ENCODE results near the gene EFCAB6. TPM values are rescaled to one million over a fixed set of nuclear protein-coding genes. Genes with fewer than 3 reads are reported as not detected.

Gene EFCAB6
- total RNA-seq, 1 donor from 2014 or later, result 7.0 TPM

- Mint-ChIP-seq H3K4me3 (ENCODE audit: low read depth) (no peak overlapping the region), H3K27me3 (no peaks in the 10 kb centered on the region), H3K4me1 (ENCODE audit: low read depth) (peaks cover 32% of the 10 kb centered on the region), H3K9me3 (ENCODE audit: low read depth) (no peaks in the 10 kb centered on the region), H3K36me3 (ENCODE audit: insufficient read depth) (no peaks in the 10 kb centered on the region), H3K27ac (no peak overlapping the region)
- no peak for TF ChIP-seq CTCF (IDR thresholded peaks at IDR 0.05; ENCODE audit: unreplicated experiment)
- DNase-seq (ENCODE audit: low spot score, unreplicated experiment), result no peak
These were observed 8.0 kb upstream of the EFCAB6 start for GRCh38 chr22:43819931-43820640.

GRCh38 chr22:43819421-43819921, 7.4 kb upstream of the EFCAB6 start:
- no peaks in the 10 kb centered on the region for H3K27me3 Mint-ChIP-seq
- H3K36me3 Mint-ChIP-seq (ENCODE audit: insufficient read depth), result no peaks in the 10 kb centered on the region
- H3K27ac Mint-ChIP-seq, result no peak overlapping the region
- TF ChIP-seq CTCF (IDR thresholded peaks at IDR 0.05; ENCODE audit: unreplicated experiment), result no peak
- H3K4me1 Mint-ChIP-seq (ENCODE audit: low read depth), result peaks cover 28% of the 10 kb centered on the region
- H3K4me3 Mint-ChIP-seq (ENCODE audit: low read depth), result no peak overlapping the region
- H3K9me3 Mint-ChIP-seq (ENCODE audit: low read depth), result no peaks in the 10 kb centered on the region
- no peak for DNase-seq (ENCODE audit: low spot score, unreplicated experiment)

- no peaks in the 10 kb centered on the region for H3K27me3 Mint-ChIP-seq
- no peaks in the 10 kb centered on the region for H3K9me3 Mint-ChIP-seq (ENCODE audit: low read depth)
- peaks cover 24% of the 10 kb centered on the region for H3K4me1 Mint-ChIP-seq (ENCODE audit: low read depth)
- no peak overlapping the region for H3K4me3 Mint-ChIP-seq (ENCODE audit: low read depth)
- H3K36me3 Mint-ChIP-seq (ENCODE audit: insufficient read depth), result no peaks in the 10 kb centered on the region
- H3K27ac Mint-ChIP-seq, result no peak overlapping the region
- no peak for TF ChIP-seq CTCF (IDR thresholded peaks at IDR 0.05; ENCODE audit: unreplicated experiment)
- DNase-seq (ENCODE audit: low spot score, unreplicated experiment), result no peak
These were observed 6.9 kb upstream of the EFCAB6 start for GRCh38 chr22:43818981-43819380.

GRCh38 chr22:43817402-43817801, 5.3 kb upstream of the EFCAB6 start:
- Mint-ChIP-seq H3K27me3 (no peaks in the 10 kb centered on the region), H3K4me1 (ENCODE audit: low read depth) (peaks cover 17% of the 10 kb centered on the region), H3K36me3 (ENCODE audit: insufficient read depth) (no peaks in the 10 kb centered on the region), H3K9me3 (ENCODE audit: low read depth) (no peaks in the 10 kb centered on the region), H3K27ac (no peak overlapping the region), H3K4me3 (ENCODE audit: low read depth) (no peak overlapping the region)
- no peak for DNase-seq (ENCODE audit: low spot score, unreplicated experiment)
- TF ChIP-seq CTCF (IDR thresholded peaks at IDR 0.05; ENCODE audit: unreplicated experiment), result no peak

- Mint-ChIP-seq H3K9me3 (ENCODE audit: low read depth) (no peaks in the 10 kb centered on the region), H3K27me3 (no peaks in the 10 kb centered on the region), H3K36me3 (ENCODE audit: insufficient read depth) (no peaks in the 10 kb centered on the region), H3K4me1 (ENCODE audit: low read depth) (peaks cover 10% of the 10 kb centered on the region), H3K4me3 (ENCODE audit: low read depth) (peak overlapping the region; percentile 22), H3K27ac (no peak overlapping the region)
- TF ChIP-seq CTCF (IDR thresholded peaks at IDR 0.05; ENCODE audit: unreplicated experiment), result no peak
- DNase-seq (ENCODE audit: low spot score, unreplicated experiment), result no peak
These were observed 2.2 kb upstream of the EFCAB6 start for GRCh38 chr22:43814264-43814663.
